Stimulated activated CD4-positive, alpha-beta T cell treated with anti-CD3 and anti-CD28 coated beads, Interleukin-4, amount 100 ng/mL, for 4 hours (primary cell): ENCODE results near the gene RUNX2.

Source experiments
- DNase-seq, 2 experiments: peaks; one replicate each; pipeline ENCODE4 v3.0.0-alpha.2; 2020

Gene RUNX2

GRCh38 chr6:45488889-45489288 lies 160.8 kb downstream of the RUNX2 start:
- no peak for DNase-seq

DNA sequence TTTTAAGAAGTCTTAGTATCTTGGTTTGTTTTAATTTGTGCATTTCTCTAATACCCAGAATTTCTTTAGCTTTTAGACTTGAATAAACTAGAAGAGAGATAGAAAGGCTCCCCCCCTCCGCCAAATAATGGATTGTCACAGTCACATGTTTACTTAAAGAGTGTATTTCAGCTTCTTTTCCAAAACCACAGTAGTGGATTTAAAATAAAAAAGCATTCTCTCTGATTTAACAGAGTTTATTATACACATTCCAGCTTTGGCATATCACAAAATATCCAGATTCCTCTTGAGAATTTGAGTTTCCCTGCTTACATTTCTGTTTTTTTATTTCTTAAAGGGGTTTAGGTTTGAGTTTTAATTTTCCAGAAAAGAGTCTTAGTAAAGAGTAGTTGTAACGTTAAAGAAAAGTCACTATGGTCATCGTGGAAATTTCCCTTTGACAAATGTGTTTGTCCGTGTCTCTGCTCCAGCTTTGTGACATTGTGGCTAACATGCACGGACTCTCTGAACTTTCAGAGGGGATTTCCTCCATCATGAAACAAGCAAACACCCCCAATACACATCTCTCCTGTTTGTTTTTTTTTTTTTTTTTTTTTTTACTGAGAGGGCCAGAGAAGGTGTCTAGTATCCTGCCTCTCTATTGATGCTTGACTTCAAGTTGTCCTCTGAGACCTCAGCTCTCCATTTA lies 163.1 kb downstream of the RUNX2 start:
- no peak for DNase-seq

GRCh38 chr6:45491874-45492273 lies 163.7 kb downstream of the RUNX2 start:
- no peak for DNase-seq

GRCh38 chr6:45493761-45494160 lies 165.6 kb downstream of the RUNX2 start:
- DNase-seq: no peak

DNA sequence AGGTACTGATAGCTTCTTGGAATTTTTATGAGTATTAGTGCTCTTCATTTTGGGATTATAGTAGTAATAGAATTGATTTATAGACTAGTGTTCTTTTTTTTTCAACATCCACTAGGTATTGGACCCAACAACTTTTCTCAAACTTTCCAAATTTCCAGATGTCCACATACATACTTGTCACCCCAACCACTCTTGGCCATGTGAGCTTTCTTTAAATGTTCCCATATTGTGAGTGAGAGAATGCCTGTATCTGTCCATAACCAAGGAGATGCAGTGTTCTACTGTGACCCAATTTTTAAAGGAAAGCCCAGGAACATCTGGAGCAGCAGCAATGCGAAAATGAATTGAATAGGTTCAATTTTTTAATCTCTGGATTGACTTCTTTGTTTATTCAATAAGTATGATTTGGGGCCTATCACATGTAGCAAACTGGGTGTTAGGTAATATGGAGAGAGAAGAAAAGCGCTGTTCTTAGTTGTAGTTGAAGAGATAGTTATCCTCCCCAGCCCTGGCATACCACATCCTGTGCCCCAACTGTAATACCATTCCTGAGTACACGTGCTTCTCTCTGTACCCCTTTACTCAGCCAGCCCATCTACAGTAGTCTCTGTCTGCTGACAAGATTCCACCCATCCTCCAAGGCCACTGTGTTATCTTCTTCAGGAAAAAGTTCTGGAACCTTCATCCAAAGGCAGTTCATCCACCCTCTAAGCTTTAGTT lies 166.4 kb downstream of the RUNX2 start:
- DNase-seq: no peak

GRCh38 chr6:45495429-45496084 lies 167.4 kb downstream of the RUNX2 start:
- DNase-seq: no peak

DNA sequence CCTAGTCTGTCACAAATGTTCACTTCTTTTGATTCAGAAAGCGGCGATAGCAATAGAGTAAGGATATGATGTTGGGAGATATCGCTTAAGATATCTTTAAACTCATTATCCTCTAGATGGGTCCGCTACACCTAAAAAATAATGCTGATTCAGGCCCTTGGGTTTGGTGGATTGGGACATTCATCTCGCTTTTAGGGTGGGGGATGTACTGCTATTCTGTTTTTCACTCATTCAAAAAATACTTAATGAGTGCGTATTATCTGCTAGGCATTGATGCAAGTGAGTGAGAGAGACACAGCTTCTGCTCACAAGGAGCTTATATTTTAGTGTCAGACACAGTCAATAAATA lies 167.9 kb downstream of the RUNX2 start:
- no peak for DNase-seq

GRCh38 chr6:45498591-45498990 lies 170.5 kb downstream of the RUNX2 start:
- DNase-seq: no peak

DNA sequence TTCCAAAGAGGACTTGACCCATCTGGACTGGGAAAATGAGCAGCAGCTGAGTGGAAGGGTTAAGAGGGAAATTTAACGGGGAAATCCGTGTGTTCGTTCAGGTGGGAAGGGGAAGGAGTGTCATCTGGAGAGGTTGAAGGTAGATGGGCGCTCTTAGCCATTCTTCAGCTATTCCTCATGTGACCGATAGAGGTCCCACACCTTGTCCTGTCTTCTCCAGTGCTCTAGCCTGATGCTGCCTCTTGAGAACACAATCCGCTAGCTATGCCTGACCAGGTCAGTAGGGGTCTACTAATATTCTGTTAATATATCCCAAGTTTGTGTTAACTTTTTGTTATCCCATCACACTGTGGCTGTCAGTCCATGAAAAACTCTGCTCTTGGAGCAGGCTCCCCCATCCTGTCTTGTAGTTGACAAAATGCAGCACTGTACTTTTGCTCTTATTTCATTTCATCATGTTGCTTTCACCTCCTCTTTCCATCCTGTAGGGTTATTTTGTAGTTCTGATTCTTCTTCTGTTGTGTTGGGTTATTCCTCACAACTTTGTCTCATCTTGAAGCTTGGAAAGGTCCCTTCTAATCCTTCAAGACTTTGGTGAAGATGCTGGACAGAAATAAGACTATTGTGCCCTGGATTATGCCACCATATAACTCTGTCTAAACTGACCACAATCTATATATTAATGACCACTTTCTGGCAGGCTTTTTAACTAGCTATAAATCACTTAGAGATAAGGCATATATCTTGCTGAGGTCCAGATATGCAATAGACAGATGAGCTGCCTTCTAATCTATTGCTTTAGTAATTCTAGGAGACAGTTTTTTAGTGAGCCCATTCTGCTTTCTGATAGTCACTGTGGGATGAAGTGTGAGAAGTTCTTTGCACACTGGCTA lies 173.0 kb downstream of the RUNX2 start:
- no peak for DNase-seq

- DNase-seq: no peak
These were observed 174.3 kb downstream of the RUNX2 start for GRCh38 chr6:45502456-45502855.

- DNase-seq: no peak
These were observed 176.8 kb downstream of the RUNX2 start for GRCh38 chr6:45504947-45505346.

DNA sequence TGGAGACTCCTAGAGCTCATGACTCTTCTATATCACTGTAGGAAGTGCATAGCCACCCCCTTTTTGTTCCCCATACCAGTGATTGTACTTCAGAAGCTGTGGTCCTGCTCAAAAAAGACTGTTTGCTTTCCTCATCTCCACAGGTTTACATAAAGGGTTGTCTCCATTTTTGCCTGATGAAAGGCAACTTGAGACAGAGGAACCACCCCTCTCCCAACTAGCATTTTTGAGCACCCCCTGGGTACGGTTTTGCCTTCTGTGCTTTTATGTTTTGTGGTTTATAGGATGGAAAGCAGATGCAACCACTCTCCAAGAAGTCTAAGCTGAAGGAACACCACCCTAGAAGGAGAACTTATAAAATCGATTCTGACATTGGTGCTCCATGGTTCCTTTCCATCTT lies 177.3 kb downstream of the RUNX2 start:
- no peak for DNase-seq

DNA sequence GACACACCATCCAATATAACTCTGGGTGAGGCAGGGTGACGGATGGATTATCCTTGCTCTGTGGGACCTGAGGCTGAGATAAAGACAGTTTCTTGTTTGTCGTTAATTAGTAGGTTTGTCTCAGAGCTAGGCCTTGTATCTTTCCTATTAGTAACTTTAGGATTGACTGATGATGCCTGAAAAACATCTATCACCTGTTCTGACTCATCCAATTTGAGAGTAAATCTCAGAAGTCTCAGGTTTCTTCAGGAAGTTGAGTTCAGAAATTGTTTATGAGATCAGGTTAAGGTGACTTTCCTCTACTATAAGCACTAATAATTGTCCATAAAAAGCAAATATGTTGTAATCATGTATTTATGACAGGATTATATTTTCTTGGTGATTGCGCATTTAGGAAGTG lies 179.1 kb downstream of the RUNX2 start:
- no peak for DNase-seq

GRCh38 chr6:45509426-45509825 lies 181.3 kb downstream of the RUNX2 start:
- no peak for DNase-seq

- no peak for DNase-seq
These were observed 184.6 kb downstream of the RUNX2 start for GRCh38 chr6:45512717-45513116.

DNA sequence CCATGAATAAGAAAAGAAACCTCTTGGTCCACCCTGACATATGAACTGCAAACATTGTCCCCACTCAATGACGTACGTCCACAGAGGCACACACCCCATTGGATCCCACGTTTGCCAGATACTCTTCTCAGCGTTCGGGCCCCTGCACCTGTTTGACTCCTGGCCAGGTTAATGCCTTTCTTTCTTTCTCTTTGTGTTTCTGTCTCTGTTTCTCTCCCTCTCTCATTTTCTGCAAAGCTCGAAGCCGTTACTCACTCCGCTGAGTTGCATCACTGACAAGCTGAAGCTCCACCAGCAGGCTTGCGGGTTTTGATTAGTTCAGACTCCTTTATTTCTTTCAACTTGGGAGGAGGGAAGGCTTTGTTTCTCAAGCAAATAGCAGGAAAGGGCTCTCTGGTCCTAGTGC lies 185.1 kb downstream of the RUNX2 start:
- no peak for DNase-seq

GRCh38 chr6:45513843-45514242 lies 185.7 kb downstream of the RUNX2 start:
- no peak for DNase-seq

DNA sequence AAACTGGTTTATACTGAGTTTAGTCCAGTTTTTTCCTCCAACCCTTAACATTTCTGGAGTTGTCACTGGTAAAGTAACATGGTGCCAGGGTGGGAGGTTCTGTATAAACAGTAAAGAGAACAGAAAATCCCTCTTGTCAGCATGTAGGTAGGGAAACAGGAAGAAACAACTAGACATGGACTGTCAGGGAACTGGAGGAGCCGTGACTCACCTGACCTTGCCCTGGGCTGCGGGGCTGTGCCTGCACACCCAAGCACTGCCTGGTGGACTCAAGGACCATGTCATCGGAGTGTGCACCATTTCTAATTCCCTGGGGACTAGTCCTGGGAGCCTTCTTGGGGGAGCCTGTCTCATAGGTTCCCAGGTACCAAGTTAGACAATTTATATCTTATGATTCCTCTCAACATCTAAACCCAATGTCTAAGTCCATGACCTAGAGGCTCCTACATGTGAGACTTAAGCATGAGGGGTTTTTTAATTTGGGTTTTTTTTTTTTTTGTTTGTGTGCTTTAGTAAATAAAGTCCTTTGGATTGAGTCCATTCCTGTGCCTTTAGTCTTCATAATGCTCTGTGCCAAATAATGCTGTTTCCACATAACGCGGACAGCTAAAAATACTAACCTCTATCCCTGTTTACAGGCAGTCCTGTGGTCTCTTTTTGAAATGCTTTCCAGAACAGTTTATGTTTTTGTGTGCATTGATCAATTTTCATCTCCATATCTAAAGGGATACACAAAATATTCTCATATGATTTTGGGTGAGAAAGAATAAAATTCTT lies 186.5 kb downstream of the RUNX2 start:
- no peak for DNase-seq

DNA sequence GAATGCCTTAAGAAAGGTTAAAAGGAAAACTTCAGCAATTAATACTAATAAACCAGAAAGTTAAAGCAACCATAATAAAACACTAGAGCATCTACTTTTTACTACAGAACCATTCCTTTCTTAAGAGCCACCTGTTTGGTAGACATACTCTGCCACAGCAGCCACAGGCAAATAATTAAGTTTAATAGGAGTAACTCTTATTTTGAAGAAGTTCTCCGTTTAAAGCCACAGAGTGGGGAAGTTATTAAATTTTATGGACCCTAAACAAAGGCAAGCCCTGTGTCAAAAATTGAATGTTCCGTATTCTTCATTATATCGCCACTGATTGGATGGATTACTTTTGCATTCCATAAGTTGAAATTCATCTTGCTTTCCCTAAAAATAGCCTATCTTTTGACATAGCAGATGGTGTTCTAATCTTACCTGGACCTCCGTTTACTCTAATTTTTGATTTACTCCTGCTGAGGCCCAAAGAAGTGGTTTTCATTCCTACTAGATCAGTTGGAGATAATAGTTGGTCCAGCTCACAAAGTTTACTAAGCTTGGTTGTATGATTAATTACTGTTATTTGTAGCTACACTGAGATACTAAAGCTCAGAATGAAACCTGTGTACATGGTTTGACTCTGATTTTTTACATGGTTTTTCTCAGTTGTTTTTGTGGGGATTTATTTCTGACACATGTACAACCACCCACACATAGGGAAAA lies 190.0 kb downstream of the RUNX2 start:
- DNase-seq: no peak

DNA sequence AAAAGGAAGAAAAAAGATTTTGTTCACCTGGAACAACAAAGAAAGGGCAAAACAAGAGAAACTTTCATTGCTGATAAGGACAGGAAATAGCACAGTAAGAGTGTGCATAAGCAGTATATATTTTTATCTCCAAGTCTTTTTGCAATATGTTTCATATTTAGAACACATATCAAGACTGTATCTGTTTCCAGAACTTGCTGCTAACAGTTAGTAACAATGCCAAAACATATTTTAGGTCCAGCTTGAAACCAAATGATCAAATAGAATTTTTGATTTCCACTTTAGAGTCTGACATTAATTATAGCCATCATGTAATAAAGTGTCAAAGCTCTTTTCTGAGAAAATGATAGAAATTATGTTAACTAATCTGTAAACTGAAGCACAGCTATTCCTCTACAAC lies 193.1 kb downstream of the RUNX2 start:
- no peak for DNase-seq

DNA sequence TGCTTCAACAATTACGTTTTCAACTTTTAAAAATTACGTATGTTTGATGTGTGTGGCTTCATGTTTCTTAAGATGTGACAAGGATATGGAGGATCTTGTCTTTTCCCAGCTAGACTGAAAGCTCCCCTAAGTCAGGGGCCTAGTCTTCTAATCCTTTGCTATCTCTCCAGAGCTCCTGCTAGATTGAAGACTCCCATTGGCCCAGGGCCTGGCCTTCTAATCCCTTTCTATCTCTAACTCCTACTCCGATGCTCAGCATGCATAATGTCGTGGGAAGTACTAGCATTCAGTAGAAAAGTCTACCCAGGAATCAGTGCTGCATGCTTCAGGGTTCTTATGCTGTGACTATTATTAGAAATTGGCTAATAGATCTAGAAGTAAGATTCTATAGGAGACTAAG lies 194.4 kb downstream of the RUNX2 start:
- DNase-seq: no peak

DNA sequence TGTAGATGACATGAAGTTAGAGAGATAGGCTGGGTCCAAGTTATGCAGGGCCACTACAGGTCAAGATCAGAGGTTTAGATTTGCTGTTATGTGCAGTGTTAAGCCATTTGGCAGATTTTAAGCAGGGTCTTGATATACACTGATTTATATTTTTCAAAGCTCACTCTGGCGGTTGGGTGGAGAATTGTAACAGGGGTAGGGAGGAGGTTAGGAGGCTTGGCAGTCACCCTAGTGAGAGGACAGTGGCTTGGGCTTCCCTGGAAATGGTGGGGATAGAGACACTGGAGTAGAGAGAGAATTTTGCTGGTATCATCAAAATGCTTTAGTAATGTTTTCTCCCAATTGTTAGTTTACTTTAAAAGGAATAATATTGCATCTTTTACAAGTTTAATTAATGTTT lies 199.1 kb downstream of the RUNX2 start:
- no peak for DNase-seq
